ENCODE results near the gene GREB1L.

The GREB1L gene

GRCh38 chr18:21345840-21346239 is 103.8 kb downstream of the GREB1L start:
- H4K20me1 ChIP-seq (ENCODE audit: insufficient read depth, low read length) = no peaks in the 10 kb centered on the region

DNA sequence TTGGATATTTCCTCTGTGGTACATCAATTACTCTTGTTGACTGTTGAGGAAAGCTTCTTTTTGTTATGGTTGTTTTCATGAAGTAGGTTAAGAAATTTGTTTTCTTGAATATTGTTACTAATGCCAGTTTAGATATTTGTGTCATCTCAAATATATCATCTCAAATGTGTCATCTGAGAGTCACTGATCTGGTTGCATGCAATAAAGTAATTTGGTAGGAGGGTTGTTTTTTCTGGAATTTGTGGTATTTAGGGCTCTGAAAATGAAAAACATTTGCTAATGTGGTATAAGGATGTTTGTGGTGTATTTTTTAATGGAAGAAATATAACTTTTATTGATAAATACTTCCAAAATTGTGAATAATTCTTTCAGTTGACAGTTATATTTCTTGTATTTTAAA is 117.7 kb downstream of the GREB1L start:
- Histone ChIP-seq H2AFZ (ENCODE audit: low read depth, low read length) (no peak overlapping the region), H4K20me1 (ENCODE audit: insufficient read depth, low read length) (no peaks in the 10 kb centered on the region), H3K4me3 (ENCODE audit: low read length) (no peak overlapping the region), H3K79me2 (ENCODE audit: low read length) (no peaks in the 10 kb centered on the region), H3K36me3 (replicated peaks; ENCODE audit: low read depth, low read length) (no peaks in the 10 kb centered on the region), H3K4me2 (ENCODE audit: low read length) (no peak overlapping the region), H3K4me1 (ENCODE audit: low read length) (peaks cover 11% of the 10 kb centered on the region), H3K9me3 (ENCODE audit: insufficient read depth, low read length) (no peaks in the 10 kb centered on the region), H3K27ac (ENCODE audit: low read length) (no peak overlapping the region), H3K27me3 (ENCODE audit: low read depth, low read length) (no peaks in the 10 kb centered on the region), H3K9ac (ENCODE audit: low read length) (no peak overlapping the region)
- TF ChIP-seq EZH2phosphoT487 (IDR thresholded peaks at IDR 0.05; ENCODE audit: low read depth) = no peak
- TF ChIP-seq, protein P1, sequence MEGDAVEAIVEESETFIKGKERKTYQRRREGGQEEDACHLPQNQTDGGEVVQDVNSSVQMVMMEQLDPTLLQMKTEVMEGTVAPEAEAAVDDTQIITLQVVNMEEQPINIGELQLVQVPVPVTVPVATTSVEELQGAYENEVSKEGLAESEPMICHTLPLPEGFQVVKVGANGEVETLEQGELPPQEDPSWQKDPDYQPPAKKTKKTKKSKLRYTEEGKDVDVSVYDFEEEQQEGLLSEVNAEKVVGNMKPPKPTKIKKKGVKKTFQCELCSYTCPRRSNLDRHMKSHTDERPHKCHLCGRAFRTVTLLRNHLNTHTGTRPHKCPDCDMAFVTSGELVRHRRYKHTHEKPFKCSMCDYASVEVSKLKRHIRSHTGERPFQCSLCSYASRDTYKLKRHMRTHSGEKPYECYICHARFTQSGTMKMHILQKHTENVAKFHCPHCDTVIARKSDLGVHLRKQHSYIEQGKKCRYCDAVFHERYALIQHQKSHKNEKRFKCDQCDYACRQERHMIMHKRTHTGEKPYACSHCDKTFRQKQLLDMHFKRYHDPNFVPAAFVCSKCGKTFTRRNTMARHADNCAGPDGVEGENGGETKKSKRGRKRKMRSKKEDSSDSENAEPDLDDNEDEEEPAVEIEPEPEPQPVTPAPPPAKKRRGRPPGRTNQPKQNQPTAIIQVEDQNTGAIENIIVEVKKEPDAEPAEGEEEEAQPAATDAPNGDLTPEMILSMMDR (IDR thresholded peaks at IDR 0.05; ENCODE audit: low read depth, low read length) = no peak

More at GRCh38 chr18:21345840-21346239, 103.8 kb downstream of the GREB1L start:
- no peak for TF ChIP-seq EZH2phosphoT487 (IDR thresholded peaks at IDR 0.05; ENCODE audit: low read depth)
- TF ChIP-seq, protein P1 (IDR thresholded peaks at IDR 0.05; ENCODE audit: low read depth, low read length) = no peak
- Histone ChIP-seq H3K4me1 (ENCODE audit: low read length) (peaks cover 12% of the 10 kb centered on the region), H2AFZ (ENCODE audit: low read depth, low read length) (no peak overlapping the region), H3K27ac (ENCODE audit: low read length) (no peak overlapping the region), H3K36me3 (replicated peaks; ENCODE audit: low read depth, low read length) (no peaks in the 10 kb centered on the region), H3K79me2 (ENCODE audit: low read length) (no peaks in the 10 kb centered on the region), H3K4me3 (ENCODE audit: low read length) (no peak overlapping the region), H3K27me3 (ENCODE audit: low read depth, low read length) (no peaks in the 10 kb centered on the region), H3K4me2 (ENCODE audit: low read length) (no peak overlapping the region), H3K9me3 (ENCODE audit: insufficient read depth, low read length) (no peaks in the 10 kb centered on the region), H3K9ac (ENCODE audit: low read length) (no peak overlapping the region)

GRCh38 chr18:21361307-21361880 is 119.4 kb downstream of the GREB1L start:
- Histone ChIP-seq H3K27ac (ENCODE audit: low read length) (no peak overlapping the region), H3K36me3 (replicated peaks; ENCODE audit: low read depth, low read length) (no peaks in the 10 kb centered on the region), H3K9me3 (ENCODE audit: insufficient read depth, low read length) (no peaks in the 10 kb centered on the region), H3K4me1 (ENCODE audit: low read length) (peaks cover 11% of the 10 kb centered on the region), H2AFZ (ENCODE audit: low read depth, low read length) (no peak overlapping the region), H3K9ac (ENCODE audit: low read length) (no peak overlapping the region), H3K79me2 (ENCODE audit: low read length) (no peaks in the 10 kb centered on the region), H3K4me2 (ENCODE audit: low read length) (no peak overlapping the region), H3K27me3 (ENCODE audit: low read depth, low read length) (no peaks in the 10 kb centered on the region), H4K20me1 (ENCODE audit: insufficient read depth, low read length) (no peaks in the 10 kb centered on the region), H3K4me3 (ENCODE audit: low read length) (no peak overlapping the region)
- TF ChIP-seq, protein P1 (IDR thresholded peaks at IDR 0.05; ENCODE audit: low read depth, low read length) = no peak

DNA sequence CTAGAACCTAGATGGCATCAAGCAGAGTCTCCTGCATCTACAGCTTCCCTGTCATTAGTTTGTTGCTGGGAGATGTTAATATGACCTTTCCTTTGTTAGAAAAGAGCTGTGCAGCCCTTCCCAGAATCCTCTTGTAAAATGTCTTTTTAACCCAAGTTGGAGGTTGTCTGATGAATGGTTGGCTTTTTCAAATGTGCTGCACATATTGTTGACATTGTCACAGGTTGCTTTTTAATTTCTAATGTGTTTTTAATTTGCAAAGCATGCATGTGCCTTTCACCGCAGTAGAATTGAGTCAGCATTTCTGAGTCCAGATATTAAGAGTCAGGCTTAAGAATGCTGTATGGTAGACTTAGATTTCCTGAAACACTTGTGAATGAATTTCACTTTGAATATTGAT is 120.8 kb downstream of the GREB1L start:
- H3K4me1 ChIP-seq (ENCODE audit: low read length) = peaks cover 11% of the 10 kb centered on the region
- H3K4me2 ChIP-seq (ENCODE audit: low read length) = peak overlapping the region; percentile 47
- H3K9me3 ChIP-seq (ENCODE audit: insufficient read depth, low read length) = no peaks in the 10 kb centered on the region
- no peak overlapping the region for H3K9ac ChIP-seq (ENCODE audit: low read length)
- no peaks in the 10 kb centered on the region for H4K20me1 ChIP-seq (ENCODE audit: insufficient read depth, low read length)
- no peaks in the 10 kb centered on the region for H3K36me3 ChIP-seq (replicated peaks; ENCODE audit: low read depth, low read length)
- 0 out of 2 replicates have a peak overlapping the region, but pooled peaks have one; percentile 13 for H3K4me3 ChIP-seq (ENCODE audit: low read length)
- no peak overlapping the region for H3K27ac ChIP-seq (ENCODE audit: low read length)
- H2AFZ ChIP-seq (ENCODE audit: low read depth, low read length) = peak overlapping the region; percentile 41; the same call in 1 of the 2 replicates
- no peaks in the 10 kb centered on the region for H3K79me2 ChIP-seq (ENCODE audit: low read length)
- H3K27me3 ChIP-seq (ENCODE audit: low read depth, low read length) = no peaks in the 10 kb centered on the region
- TF ChIP-seq, protein P1 (IDR thresholded peaks at IDR 0.05; ENCODE audit: low read depth, low read length) = no peak
- TF ChIP-seq EZH2phosphoT487 (IDR thresholded peaks at IDR 0.05; ENCODE audit: low read depth) = no peak

Data from OCI-LY3 (cell line).